ENCODE results near the gene MSH6.
A peak's percentile ranks its signal among the peaks of the same experiment; 100 is the strongest.

MSH6 gene

DNA sequence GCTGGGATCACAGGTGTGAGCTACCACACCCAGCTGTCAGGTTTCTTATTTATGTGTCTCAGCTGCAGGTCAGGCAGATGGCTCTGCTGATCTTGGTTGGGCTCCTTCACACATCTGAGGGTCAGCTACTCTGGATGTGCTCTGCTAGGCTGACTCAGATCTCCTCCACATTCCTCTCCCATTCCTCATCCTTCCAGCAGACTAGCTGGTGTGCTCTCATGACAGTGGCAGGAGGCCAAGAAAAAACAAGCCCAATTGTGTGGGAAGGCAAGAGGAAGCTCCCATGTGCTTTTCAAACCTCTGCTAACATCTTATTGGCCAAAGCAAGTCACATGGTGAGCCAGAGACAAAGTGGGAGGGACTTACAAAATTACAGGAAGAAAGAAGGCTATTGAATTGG lies 11.7 kb upstream of the MSH6 start:
- H3K9me3 Mint-ChIP-seq, result no peaks in the 10 kb centered on the region
- H3K4me1 Mint-ChIP-seq, result peaks cover 10% of the 10 kb centered on the region
- H3K27ac Mint-ChIP-seq, result no peak overlapping the region
- ATAC-seq, result no peak
- no peaks in the 10 kb centered on the region for H3K27me3 Mint-ChIP-seq
- no peaks in the 10 kb centered on the region for H3K36me3 Mint-ChIP-seq
- H3K4me3 Mint-ChIP-seq, result no peak overlapping the region

DNA sequence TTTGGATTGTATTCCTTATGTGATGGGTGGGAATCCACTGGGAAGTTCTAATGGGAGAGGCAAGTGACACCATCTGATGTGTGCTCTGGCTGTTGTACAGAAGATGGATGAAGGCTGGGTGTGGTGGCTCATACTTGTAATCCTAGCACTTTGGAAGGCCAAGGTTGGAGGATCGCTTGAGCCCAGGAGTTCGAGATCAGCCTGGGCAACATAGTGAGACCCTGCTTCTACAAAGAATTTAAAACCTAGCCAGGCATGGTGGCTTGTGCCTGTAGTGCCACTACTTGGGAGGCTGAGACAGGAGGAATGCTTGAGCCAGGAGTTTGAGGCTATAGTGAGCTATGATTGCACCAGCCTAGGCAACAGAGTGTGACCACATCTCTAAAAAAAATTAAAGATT lies 10.6 kb upstream of the MSH6 start:
- H3K27ac Mint-ChIP-seq, result no peak overlapping the region
- no peaks in the 10 kb centered on the region for H3K9me3 Mint-ChIP-seq
- ATAC-seq, result no peak
- no peaks in the 10 kb centered on the region for H3K36me3 Mint-ChIP-seq
- H3K4me1 Mint-ChIP-seq, result peaks cover 10% of the 10 kb centered on the region
- no peaks in the 10 kb centered on the region for H3K27me3 Mint-ChIP-seq
- no peak overlapping the region for H3K4me3 Mint-ChIP-seq

DNA sequence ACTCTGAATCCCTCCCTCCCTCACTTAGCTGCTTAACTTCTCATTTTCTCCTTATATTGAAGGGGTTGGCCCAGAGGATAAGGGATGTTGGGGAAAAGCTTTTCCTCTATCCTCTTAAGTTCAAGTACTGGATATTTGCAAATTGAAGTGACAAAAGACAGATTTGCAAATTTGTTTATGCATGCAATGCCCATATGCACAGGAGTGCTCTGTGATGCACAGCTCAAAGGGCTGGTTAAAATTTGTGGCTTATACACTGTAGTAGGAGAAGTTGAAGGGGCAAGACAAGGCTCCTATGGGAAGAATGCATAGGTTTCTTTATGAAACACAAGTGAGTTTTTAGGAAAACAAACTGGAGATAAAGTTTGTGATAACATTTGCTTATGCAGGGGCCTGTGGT lies 8.4 kb upstream of the MSH6 start:
- Mint-ChIP-seq H3K4me3 (no peak overlapping the region), H3K4me1 (no peaks in the 10 kb centered on the region), H3K9me3 (no peaks in the 10 kb centered on the region), H3K27me3 (no peaks in the 10 kb centered on the region), H3K36me3 (no peaks in the 10 kb centered on the region), H3K27ac (no peak overlapping the region)
- ATAC-seq, result no peak

DNA sequence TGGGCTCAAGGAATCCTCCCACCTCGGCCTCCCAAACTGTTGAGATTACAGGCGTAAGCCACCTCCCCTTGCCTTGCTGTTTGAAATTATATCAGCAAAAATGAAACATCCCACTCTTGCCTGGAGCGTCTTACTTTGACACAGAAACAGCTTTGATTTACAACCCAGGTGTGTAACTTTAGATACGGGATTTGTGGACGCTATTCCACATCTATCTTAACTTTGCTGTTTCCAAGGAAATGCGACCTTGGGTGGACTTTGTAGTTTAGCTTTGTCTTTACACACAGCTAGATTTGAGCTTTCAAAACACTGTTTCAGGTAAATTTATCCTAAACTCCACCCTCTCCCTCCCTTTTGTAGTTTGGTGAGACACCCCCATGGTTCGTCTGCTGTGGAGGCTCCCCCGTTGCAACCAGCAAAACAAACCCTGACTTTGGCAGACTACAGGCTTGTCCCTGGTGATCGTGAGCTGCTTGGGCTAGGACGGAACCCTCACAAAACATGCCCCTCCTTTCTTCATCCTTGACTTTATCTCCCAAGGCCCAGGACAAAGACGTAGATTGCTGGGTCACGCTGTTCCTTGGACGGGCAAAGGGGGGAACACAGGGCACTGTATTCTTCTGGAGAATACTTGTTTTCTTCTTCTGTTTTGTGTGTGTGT lies 5.5 kb upstream of the MSH6 start:
- Mint-ChIP-seq H3K4me1 (no peaks in the 10 kb centered on the region), H3K36me3 (no peaks in the 10 kb centered on the region), H3K9me3 (no peaks in the 10 kb centered on the region), H3K27ac (no peak overlapping the region), H3K4me3 (no peak overlapping the region), H3K27me3 (no peaks in the 10 kb centered on the region)
- ATAC-seq, result no peak

DNA sequence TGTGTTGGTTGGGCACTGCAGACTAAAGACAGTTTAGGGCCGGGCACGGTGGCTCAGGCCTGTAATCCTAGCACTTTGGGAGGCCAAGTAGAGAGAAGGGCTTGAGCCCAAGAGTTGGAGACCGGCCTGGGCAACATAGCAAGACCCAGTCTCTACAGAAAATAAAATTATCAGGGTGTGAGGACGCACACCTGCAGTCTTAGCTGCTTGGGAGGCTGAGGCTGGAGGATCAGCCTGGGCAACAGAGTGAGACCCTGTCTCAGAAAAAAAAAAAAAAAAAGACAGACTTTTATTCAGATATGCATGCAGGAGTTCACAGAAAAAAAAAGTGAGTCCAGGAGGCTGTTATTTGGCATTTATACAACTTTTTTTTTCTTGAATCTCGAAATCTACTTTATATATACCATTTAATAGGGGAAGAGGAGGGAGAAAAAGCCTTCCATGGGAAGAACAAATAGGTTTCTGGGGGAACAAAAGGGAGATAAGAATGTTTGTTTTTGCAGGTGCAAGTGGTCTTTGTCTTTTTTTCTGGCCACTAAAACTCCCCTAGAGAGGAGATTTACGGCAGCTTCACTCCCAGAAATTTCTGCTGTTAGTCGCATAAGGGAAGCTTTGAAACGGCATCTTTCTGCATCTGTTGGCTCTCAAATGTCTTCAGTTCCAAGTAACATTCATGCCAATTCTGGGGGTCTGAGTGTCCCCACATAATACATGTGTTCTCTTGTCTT lies 4.1 kb upstream of the MSH6 start:
- Mint-ChIP-seq H3K9me3 (no peaks in the 10 kb centered on the region), H3K4me3 (no peak overlapping the region), H3K36me3 (peaks cover 6% of the 10 kb centered on the region), H3K4me1 (peaks cover 4% of the 10 kb centered on the region), H3K27ac (no peak overlapping the region), H3K27me3 (no peaks in the 10 kb centered on the region)
- no peak for ATAC-seq

DNA sequence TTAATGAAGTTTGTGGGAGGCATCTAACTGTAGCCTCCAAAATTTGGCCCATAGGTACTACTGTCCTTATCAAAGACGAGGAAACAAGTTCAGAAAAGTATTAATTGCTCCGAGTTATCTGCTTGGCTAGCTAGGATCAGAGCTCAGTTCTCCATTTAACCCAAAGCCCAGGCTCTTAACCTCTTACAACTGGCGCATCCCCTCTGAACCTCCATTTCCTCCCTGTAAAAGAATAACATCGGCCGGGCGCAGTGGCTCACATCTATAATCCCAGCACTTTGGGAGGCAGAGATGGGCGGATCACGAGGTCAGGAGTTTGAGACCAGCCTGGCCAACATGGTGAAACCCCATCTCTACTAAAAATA lies 3.5 kb upstream of the MSH6 start:
- ATAC-seq, result no peak
- peaks cover 6% of the 10 kb centered on the region for H3K36me3 Mint-ChIP-seq
- no peaks in the 10 kb centered on the region for H3K27me3 Mint-ChIP-seq
- no peak overlapping the region for H3K4me3 Mint-ChIP-seq
- H3K4me1 Mint-ChIP-seq, result peaks cover 9% of the 10 kb centered on the region
- H3K27ac Mint-ChIP-seq, result no peak overlapping the region
- H3K9me3 Mint-ChIP-seq, result no peaks in the 10 kb centered on the region

DNA sequence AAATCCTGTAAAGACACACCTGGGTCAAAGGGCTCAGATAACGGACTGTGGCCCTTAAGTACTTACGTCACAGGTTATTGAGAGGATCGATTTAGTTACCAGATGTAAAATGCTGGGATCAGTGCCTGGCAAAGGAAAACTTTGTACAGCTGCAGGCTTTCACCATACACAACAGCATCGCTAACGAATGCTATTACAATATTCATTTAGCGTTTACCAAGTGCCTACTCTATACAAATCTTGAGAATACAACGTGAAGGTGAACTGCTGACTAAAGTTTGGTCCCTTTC lies 619 bp upstream of the MSH6 start:
- Mint-ChIP-seq H3K27ac (peak overlapping the region; percentile 90), H3K36me3 (peaks cover 19% of the 10 kb centered on the region), H3K4me3 (peak overlapping the region; percentile 95), H3K27me3 (no peaks in the 10 kb centered on the region), H3K4me1 (peaks cover 26% of the 10 kb centered on the region), H3K9me3 (no peaks in the 10 kb centered on the region)
- no peak for ATAC-seq

DNA sequence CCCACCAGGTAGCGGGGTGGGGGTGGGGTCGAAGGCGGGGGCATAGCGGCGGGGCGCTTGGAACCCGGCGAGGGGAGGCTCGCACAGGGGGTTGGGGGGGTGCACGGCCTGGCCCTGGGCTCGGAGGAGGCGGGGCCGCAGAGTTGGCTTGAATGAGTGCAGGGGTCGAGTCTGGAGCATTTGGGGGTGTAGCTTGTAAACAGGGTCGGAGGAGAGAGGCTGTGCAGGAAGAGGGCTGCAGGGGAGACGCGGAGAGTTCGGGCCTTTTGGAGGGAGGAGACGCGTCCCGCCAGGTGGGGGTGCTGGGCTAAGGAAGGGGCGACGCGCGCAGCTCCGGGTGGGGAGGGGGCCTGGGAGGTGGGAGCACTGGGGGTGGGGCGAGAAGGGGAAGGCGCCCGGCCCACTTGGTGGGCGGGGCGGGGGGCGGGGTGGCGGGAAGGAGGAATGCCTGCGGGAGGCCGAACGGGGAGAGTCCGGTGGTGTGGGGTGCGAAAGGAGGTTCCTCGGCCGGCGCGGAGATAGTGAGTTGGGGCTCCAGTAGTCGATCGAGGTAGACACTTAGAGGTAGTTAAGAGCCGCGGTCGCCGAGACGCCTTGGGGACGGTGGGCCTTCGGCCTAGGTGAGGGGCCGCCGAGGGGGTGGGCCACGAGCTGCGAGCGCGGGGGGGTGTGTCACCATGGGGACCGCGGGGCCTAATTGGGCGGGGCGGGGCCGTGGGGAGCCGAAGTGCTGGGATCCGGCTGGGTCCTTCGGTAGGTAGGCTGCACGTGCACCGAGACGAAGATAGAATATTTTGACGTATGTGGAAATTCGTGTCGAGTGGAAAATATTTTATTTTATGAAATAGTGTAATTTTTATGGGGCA lies 774 bp downstream of the MSH6 start:
- peaks cover 19% of the 10 kb centered on the region for H3K36me3 Mint-ChIP-seq
- H3K27me3 Mint-ChIP-seq, result no peaks in the 10 kb centered on the region
- ATAC-seq, result peak; percentile 57
- H3K9me3 Mint-ChIP-seq, result no peaks in the 10 kb centered on the region
- H3K4me3 Mint-ChIP-seq, result peak overlapping the region; percentile 95
- peaks cover 26% of the 10 kb centered on the region for H3K4me1 Mint-ChIP-seq
- H3K27ac Mint-ChIP-seq, result peak overlapping the region; percentile 90

DNA sequence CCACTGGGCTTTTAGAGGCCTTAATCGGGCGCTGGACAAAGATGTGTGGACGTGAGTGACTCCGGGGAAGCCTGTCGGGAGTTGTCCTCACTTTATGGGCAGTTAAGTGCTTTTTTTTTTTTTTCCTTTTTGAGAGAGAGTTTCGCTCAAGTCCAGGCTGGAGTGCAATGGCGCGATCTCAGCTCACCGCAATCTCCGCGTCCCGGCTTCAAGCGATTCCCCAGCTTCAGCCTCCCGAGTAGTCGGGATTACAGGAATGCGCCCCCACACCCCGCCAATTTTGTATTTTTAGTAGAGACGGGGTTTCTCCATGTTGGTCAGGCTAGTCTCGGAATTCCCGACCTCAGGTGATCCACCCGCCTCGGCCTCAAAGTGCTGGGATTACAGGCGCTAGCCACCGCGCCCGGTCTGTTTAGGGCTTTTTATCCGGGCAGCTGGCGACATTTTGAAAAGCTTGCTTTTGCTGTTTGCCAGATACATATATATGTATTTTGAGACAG lies 1.5 kb downstream of the MSH6 start:
- H3K9me3 Mint-ChIP-seq, result no peaks in the 10 kb centered on the region
- H3K4me3 Mint-ChIP-seq, result peak overlapping the region; percentile 95
- H3K27ac Mint-ChIP-seq, result peak overlapping the region; percentile 90
- no peak for ATAC-seq
- H3K36me3 Mint-ChIP-seq, result peaks cover 19% of the 10 kb centered on the region
- peaks cover 26% of the 10 kb centered on the region for H3K4me1 Mint-ChIP-seq
- H3K27me3 Mint-ChIP-seq, result no peaks in the 10 kb centered on the region

DNA sequence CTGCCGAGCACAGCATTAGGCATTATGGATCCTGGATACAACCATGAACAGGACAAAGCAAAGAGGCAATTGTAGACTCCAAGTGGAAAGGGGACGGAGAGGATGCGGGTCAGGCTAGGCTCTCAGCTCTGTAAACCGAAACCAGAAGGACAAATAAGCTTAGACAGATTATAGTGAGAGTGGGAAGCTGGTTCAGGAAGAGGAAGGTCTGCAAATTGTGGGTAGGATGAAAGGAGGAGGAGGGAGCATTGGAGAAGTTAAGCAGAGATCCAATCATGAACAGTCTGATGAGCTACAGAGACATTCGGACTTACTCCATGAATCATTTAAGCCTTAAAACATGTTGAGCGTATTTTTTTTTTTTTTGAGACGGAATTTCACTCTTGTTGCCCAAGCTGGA lies 3.0 kb downstream of the MSH6 start:
- H3K4me1 Mint-ChIP-seq, result peaks cover 30% of the 10 kb centered on the region
- peaks cover 22% of the 10 kb centered on the region for H3K36me3 Mint-ChIP-seq
- no peak for ATAC-seq
- no peak overlapping the region for H3K4me3 Mint-ChIP-seq
- no peak overlapping the region for H3K27ac Mint-ChIP-seq
- H3K9me3 Mint-ChIP-seq, result no peaks in the 10 kb centered on the region
- H3K27me3 Mint-ChIP-seq, result no peaks in the 10 kb centered on the region

DNA sequence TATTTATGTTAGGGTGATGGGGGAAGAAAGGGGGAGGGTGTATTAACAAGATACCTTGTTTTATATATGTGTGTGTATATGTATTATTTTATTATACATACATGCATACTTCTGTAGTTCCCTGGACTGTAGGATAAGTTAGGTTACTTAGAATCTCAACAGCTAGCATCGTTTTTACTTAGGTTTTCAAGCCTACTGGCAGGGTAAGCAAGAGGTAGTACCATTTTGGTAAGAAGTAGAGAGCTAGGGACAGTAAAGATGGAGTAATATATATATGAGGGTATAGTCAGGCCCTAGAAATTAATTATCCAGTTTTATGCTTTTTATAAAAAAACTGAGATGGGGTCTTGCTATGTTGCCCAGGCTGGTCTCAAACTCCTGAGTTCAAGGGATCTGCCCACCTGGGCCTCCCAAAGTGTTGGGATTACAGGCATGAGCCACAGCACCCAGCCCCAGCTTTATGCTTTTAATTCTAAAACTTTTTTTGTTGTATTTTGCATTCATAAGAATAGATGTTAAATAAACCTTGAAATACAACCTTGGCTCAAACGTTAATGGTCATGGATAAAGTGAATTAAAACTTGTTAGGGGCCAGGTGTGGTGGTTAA lies 13.2 kb downstream of the MSH6 start:
- H3K4me3 Mint-ChIP-seq, result no peak overlapping the region
- H3K36me3 Mint-ChIP-seq, result peaks cover 67% of the 10 kb centered on the region
- no peaks in the 10 kb centered on the region for H3K27me3 Mint-ChIP-seq
- ATAC-seq, result no peak
- no peak overlapping the region for H3K27ac Mint-ChIP-seq
- H3K9me3 Mint-ChIP-seq, result no peaks in the 10 kb centered on the region
- no peaks in the 10 kb centered on the region for H3K4me1 Mint-ChIP-seq

DNA sequence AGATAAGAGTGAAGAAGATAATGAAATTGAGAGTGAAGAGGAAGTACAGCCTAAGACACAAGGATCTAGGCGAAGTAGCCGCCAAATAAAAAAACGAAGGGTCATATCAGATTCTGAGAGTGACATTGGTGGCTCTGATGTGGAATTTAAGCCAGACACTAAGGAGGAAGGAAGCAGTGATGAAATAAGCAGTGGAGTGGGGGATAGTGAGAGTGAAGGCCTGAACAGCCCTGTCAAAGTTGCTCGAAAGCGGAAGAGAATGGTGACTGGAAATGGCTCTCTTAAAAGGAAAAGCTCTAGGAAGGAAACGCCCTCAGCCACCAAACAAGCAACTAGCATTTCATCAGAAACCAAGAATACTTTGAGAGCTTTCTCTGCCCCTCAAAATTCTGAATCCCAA lies 15.7 kb downstream of the MSH6 start:
- H3K27me3 Mint-ChIP-seq, result no peaks in the 10 kb centered on the region
- no peak overlapping the region for H3K27ac Mint-ChIP-seq
- H3K4me3 Mint-ChIP-seq, result no peak overlapping the region
- H3K36me3 Mint-ChIP-seq, result peaks cover 73% of the 10 kb centered on the region
- peaks cover 4% of the 10 kb centered on the region for H3K9me3 Mint-ChIP-seq
- no peaks in the 10 kb centered on the region for H3K4me1 Mint-ChIP-seq
- ATAC-seq, result no peak

DNA sequence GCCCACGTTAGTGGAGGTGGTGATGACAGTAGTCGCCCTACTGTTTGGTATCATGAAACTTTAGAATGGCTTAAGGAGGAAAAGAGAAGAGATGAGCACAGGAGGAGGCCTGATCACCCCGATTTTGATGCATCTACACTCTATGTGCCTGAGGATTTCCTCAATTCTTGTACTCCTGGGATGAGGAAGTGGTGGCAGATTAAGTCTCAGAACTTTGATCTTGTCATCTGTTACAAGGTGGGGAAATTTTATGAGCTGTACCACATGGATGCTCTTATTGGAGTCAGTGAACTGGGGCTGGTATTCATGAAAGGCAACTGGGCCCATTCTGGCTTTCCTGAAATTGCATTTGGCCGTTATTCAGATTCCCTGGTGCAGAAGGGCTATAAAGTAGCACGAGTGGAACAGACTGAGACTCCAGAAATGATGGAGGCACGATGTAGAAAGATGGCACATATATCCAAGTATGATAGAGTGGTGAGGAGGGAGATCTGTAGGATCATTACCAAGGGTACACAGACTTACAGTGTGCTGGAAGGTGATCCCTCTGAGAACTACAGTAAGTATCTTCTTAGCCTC lies 16.2 kb downstream of the MSH6 start:
- H3K27me3 Mint-ChIP-seq, result no peaks in the 10 kb centered on the region
- H3K27ac Mint-ChIP-seq, result no peak overlapping the region
- H3K36me3 Mint-ChIP-seq, result peaks cover 78% of the 10 kb centered on the region
- H3K4me1 Mint-ChIP-seq, result no peaks in the 10 kb centered on the region
- H3K9me3 Mint-ChIP-seq, result peaks cover 4% of the 10 kb centered on the region
- H3K4me3 Mint-ChIP-seq, result no peak overlapping the region
- ATAC-seq, result no peak

DNA sequence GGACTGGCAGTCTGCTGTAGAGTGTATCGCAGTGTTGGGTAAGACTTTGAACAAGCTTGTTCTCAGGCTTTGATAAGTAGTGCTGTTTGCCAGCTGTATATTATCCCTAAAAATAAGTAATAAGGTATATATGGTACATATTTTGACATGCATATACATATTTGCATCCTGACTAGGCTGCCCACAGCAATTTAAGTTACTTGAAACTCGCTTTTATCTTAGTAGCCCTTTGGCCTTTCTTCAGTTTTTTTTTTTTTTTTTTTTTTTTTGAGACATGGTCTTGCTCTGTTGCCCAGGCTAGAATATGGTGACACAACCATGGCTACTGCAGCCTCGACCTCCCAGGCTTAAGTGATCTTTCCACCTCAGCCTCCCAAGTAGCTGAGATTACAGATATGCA lies 18.2 kb downstream of the MSH6 start:
- Mint-ChIP-seq H3K9me3 (peaks cover 4% of the 10 kb centered on the region), H3K4me3 (no peak overlapping the region), H3K36me3 (peaks cover 83% of the 10 kb centered on the region), H3K27me3 (no peaks in the 10 kb centered on the region), H3K4me1 (no peaks in the 10 kb centered on the region), H3K27ac (no peak overlapping the region)
- ATAC-seq, result no peak

DNA sequence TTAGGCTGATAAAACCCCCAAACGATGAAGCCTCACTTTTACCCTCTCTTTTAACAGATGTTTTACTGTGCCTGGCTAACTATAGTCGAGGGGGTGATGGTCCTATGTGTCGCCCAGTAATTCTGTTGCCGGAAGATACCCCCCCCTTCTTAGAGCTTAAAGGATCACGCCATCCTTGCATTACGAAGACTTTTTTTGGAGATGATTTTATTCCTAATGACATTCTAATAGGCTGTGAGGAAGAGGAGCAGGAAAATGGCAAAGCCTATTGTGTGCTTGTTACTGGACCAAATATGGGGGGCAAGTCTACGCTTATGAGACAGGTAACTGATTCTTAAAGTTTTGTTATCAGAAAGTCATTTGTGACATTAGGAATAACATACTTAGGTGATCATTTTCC lies 20.4 kb downstream of the MSH6 start:
- H3K4me1 Mint-ChIP-seq, result no peaks in the 10 kb centered on the region
- no peak overlapping the region for H3K4me3 Mint-ChIP-seq
- H3K27me3 Mint-ChIP-seq, result no peaks in the 10 kb centered on the region
- ATAC-seq, result no peak
- no peak overlapping the region for H3K27ac Mint-ChIP-seq
- peaks cover 79% of the 10 kb centered on the region for H3K36me3 Mint-ChIP-seq
- peaks cover 4% of the 10 kb centered on the region for H3K9me3 Mint-ChIP-seq

Measured in stimulated activated memory B cell treated with anti-CD40 and anti-IgM and Interleukin-4, amounts not matched to agents 10 μg/mL and 1 μg/mL and 100 μg/mL, for 72 hours (primary cell).